GM18498 (cell line): ENCODE results near the gene PROP1.
"Not testable (repeated sequence)": the region's sequence is repeated elsewhere in the genome, so short reads cannot be mapped to it uniquely, and the experiment has no call there.

ENCODE experiments used
- ATAC-seq: cut with Tn5 transposase; IDR thresholded peaks from one replicate; pipeline ENCODE4 v1.9.1; 2021; ENCODE audit warnings: mild to moderate bottlenecking, moderate library complexity; ENCODE audit not compliant: unreplicated experiment

The PROP1 gene

GRCh38 chr5:177995691-177996595, at the start of gene PROP1:
Gene PROP1 (minus strand): TSS chr5:177996242. CDS start chr5:177995933, 309 bp downstream.
- no peak for ATAC-seq

DNA sequence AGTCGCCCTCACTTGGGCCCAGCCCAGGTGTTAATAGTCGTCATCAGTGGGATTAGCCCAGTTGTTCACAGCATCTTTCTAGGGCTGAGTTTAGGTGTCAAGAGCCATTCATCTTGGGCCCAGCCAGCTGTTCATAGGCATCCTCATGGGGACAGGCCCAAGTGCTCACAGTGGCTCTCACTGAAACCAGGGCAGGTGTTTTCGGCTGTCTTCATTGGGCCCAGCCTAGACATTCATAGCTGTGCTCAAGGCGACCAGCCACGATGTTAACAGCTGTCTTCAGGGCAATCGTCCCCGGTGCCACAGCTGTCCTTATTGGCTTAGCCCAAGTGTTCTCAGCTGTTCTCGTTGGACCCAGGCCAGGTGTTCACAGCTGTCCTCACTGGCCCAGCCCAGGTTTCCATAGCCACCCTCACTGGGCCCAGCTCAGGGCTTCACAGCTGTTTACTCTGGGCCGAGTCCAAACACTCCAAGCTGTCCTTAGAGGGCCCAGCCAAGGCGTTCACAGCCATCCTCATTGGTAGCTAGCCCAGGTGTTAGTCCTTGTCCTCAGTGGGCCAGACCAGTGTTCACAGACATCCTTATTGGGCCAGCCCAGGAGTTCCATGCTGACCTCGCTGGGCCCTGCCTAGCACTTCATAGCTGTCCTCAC, 23.5 kb upstream of the PROP1 start:
- not testable (repeated sequence) for ATAC-seq

GRCh38 chr5:178012758-178013157, 16.7 kb upstream of the PROP1 start:
- ATAC-seq, result not testable (repeated sequence)

DNA sequence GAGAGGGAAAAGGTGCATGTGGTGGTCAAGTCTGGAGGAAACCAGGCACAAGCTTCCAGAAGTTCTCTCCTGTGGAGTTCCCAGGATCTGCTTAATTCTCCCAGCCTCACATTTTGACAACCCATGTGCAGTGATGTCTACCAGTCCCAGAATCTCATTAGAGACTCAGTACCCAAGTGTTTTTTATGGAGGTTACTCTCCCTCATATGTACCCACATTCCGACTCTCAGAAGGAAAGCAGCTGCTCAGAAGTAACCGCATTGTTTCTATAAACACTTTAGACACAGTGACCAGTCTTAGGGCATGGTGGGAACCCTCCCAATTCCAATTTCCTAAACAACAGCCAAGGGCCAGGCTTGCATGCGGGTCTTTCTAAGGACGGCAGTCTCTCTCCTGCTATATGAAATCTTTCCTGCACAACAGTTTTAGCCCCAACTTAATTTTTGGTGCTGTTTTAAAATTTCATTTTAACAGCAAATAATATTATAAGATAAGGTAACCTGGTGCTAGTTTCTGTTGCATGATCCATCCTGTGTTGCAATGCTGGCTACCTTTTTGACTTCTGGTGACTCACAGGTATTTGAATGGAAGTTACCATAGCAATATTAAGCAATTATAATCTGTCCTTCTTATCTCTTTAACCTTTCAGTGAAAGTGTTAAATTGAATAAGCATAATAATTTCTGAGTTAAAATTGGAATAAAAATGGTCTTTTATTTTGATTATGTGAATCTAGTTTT, 15.9 kb upstream of the PROP1 start:
- not testable (repeated sequence) for ATAC-seq

- not testable (repeated sequence) for ATAC-seq
These were observed 11.2 kb upstream of the PROP1 start for GRCh38 chr5:178007272-178007671.

- peak; percentile 82 for ATAC-seq
These were observed 10.6 kb upstream of the PROP1 start for GRCh38 chr5:178006536-178007231.

GRCh38 chr5:178006181-178006535, 10.1 kb upstream of the PROP1 start:
- ATAC-seq, result not testable (repeated sequence)

- no peak for ATAC-seq
These were observed 1.8 kb upstream of the PROP1 start for GRCh38 chr5:177997846-177998245.

- ATAC-seq, result no peak
These were observed 1.3 kb upstream of the PROP1 start for GRCh38 chr5:177997319-177997670.

GRCh38 chr5:177996660-177997318, 747 bp upstream of the PROP1 start:
- no peak for ATAC-seq

DNA sequence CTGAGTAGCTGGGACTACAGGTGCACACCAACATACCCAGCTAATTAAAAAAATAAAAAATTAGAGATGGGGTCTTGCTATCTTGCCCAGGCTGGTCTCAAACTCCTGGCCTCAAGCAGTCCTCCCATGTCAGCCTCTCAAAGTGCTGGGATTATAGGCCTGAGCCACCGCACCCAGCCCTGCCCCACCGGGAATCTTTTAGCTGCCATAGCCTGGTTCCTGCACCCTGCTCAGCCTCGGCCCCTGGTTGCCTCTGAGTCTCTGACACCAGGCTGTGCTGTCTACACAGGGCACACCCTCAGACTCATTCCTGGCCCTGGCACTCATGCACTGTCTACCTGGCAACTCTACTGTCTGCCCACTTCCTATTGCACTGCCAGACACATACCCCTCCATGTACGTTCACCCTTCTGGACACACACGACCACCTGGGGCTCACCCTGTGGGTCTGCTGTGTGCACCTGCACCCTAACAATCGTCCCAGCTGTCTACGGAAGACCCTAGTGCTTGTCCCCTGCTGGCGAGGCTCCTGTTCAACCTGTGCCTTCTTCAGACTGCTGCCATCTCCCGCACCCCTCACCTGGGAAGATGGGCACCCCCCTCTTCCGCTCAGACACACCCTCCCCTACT, 1.4 kb downstream of the PROP1 start:
- no peak for ATAC-seq

- ATAC-seq, result no peak
These were observed 2.0 kb downstream of the PROP1 start for GRCh38 chr5:177994063-177994462.

DNA sequence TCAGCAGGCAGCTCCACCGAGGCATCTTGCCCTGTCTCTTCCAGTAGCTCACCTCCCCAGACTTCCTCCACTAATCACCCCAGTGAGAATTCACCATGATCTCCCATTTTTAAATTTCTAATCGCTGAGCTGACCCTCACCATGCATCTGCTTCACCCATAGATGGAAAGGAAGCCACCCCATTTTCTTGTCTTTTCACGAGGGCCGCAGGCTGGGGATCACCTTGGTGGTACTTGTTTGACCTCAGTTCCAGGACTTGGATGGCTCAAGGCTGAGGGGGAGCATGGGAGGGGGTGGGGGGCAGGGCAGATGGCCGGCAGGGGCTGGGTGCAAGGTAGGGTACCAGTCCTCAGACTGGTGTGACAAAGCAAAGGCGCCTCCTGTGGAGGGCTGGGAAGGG, 3.6 kb downstream of the PROP1 start:
- ATAC-seq, result no peak

- ATAC-seq, result no peak
These were observed 6.9 kb downstream of the PROP1 start for GRCh38 chr5:177988989-177989625.

- ATAC-seq, result no peak
These were observed 8.7 kb downstream of the PROP1 start for GRCh38 chr5:177987326-177987725.

- ATAC-seq, result no peak
These were observed 10.5 kb downstream of the PROP1 start for GRCh38 chr5:177985430-177986040.

- ATAC-seq, result no peak
These were observed 11.3 kb downstream of the PROP1 start for GRCh38 chr5:177984584-177985206.

GRCh38 chr5:177983763-177984583, 12.1 kb downstream of the PROP1 start:
- no peak for ATAC-seq
